SK-N-SH treated with all-trans-retinoic acid at 6 μM for 48 hours (cell line): ENCODE results near the gene STX12.

Experiments
- ATAC-seq: fragments of 200-7000 bp; cut with Tn5 transposase; 3 replicates; pipeline ENCODE4 v1.9.1; 2020; ENCODE audit warnings: mild to moderate bottlenecking, moderate library complexity
- ARNTL ChIP-seq: fragments of 450-650 bp; formaldehyde crosslinking; IDR thresholded peaks from 2 replicates; pipeline ENCODE4 v1.5.0; 2020; ENCODE audit warnings: low read depth, mild to moderate bottlenecking, moderate library complexity, borderline replicate concordance
- BACH2 ChIP-seq: fragments of 250-450 bp; sonication (Bioruptor Pico); IDR thresholded peaks from 2 replicates; pipeline ENCODE4 v1.9.0; 2021; ENCODE audit warnings: mild to moderate bottlenecking, borderline replicate concordance
- CREB5 ChIP-seq: fragments of 250-450 bp; sonication (Bioruptor Pico); IDR thresholded peaks from 2 replicates; pipeline ENCODE4 v1.5.1; 2020; ENCODE audit warnings: low read depth, mild to moderate bottlenecking, moderate library complexity
- CSDC2 ChIP-seq: fragments of 250-450 bp; sonication (Bioruptor Pico); IDR thresholded peaks from 2 replicates; pipeline ENCODE4 v1.5.0; 2020; ENCODE audit warnings: mild to moderate bottlenecking, moderate library complexity
- CSRNP3 ChIP-seq: fragments of 250-450 bp; sonication (Bioruptor Pico); IDR thresholded peaks from 2 replicates; pipeline ENCODE4 v1.5.1; 2021; ENCODE audit warnings: mild to moderate bottlenecking, moderate library complexity
- ESRRG ChIP-seq: fragments of 250-450 bp; sonication (Bioruptor Pico); IDR thresholded peaks from 2 replicates; pipeline ENCODE4 v1.6.1; 2021; ENCODE audit warnings: mild to moderate bottlenecking
- GLIS3 ChIP-seq: fragments of 250-450 bp; sonication (Bioruptor Pico); IDR thresholded peaks from 2 replicates; pipeline ENCODE4 v1.5.0; 2020; ENCODE audit warnings: mild to moderate bottlenecking, moderate library complexity
- ISL1 ChIP-seq: fragments of 250-450 bp; sonication (Bioruptor Pico); IDR thresholded peaks from 2 replicates; pipeline ENCODE4 v2.1.2; 2022; ENCODE audit warnings: mild to moderate bottlenecking, moderate library complexity
- OSR1 ChIP-seq: fragments of 250-450 bp; sonication (Bioruptor Pico); IDR thresholded peaks from 2 replicates; pipeline ENCODE4 v1.8.0; 2022; ENCODE audit warnings: moderate library complexity, mild to moderate bottlenecking, inconsistent platforms
- PATZ1 ChIP-seq: fragments of 250-450 bp; sonication (Bioruptor Pico); IDR thresholded peaks from 2 replicates; pipeline ENCODE4 v1.8.0; 2020; ENCODE audit warnings: mild to moderate bottlenecking, moderate library complexity, borderline replicate concordance
- POU6F1 ChIP-seq: fragments of 250-450 bp; sonication (Bioruptor Pico); IDR thresholded peaks from 2 replicates; pipeline ENCODE4 v1.8.0; 2021; ENCODE audit warnings: low read depth, mild to moderate bottlenecking, moderate library complexity, borderline replicate concordance
- PPARA ChIP-seq: fragments of 250-450 bp; sonication (Bioruptor Pico); IDR thresholded peaks from 2 replicates; pipeline ENCODE4 v1.5.0; 2020; ENCODE audit warnings: mild to moderate bottlenecking, borderline replicate concordance
- RARB ChIP-seq: fragments of 250-450 bp; sonication (Bioruptor Pico); IDR thresholded peaks from 2 replicates; pipeline ENCODE4 v1.8.0; 2021; ENCODE audit warnings: mild to moderate bottlenecking, moderate library complexity
- SNAI2 ChIP-seq: fragments of 250-450 bp; sonication (Bioruptor Pico); IDR thresholded peaks from 2 replicates; pipeline ENCODE4 v1.5.0; 2020; ENCODE audit warnings: mild to moderate bottlenecking, moderate library complexity
- TCF4 ChIP-seq: fragments of 250-450 bp; sonication (Bioruptor Pico); IDR thresholded peaks from 2 replicates; pipeline ENCODE4 v1.8.0; 2021; ENCODE audit warnings: mild to moderate bottlenecking, moderate library complexity, borderline replicate concordance
- TOX ChIP-seq: fragments of 250-450 bp; sonication (Bioruptor Pico); IDR thresholded peaks from 2 replicates; pipeline ENCODE4 v1.8.0; 2021; ENCODE audit warnings: mild to moderate bottlenecking, moderate library complexity, borderline replicate concordance
- TSHZ2 ChIP-seq: fragments of 250-450 bp; sonication (Bioruptor Pico); IDR thresholded peaks from 2 replicates; pipeline ENCODE4 v1.5.0; 2020; ENCODE audit warnings: mild to moderate bottlenecking, moderate library complexity
- ZC3H10 ChIP-seq: fragments of 250-450 bp; sonication (Bioruptor Pico); IDR thresholded peaks from 2 replicates; pipeline ENCODE4 v1.5.1; 2021; ENCODE audit warnings: mild to moderate bottlenecking, moderate library complexity
- ZFP3 ChIP-seq: fragments of 250-450 bp; sonication (Bioruptor Pico); IDR thresholded peaks from 2 replicates; pipeline ENCODE4 v1.5.0; 2020; ENCODE audit warnings: mild to moderate bottlenecking, moderate library complexity
- ZFP30 ChIP-seq: fragments of 450-650 bp; formaldehyde crosslinking; IDR thresholded peaks from 2 replicates; pipeline ENCODE4 v1.5.0; 2022; ENCODE audit warnings: mild to moderate bottlenecking, moderate library complexity
- ZNF565 ChIP-seq: fragments of 450-650 bp; formaldehyde crosslinking; conservative IDR thresholded peaks from 2 replicates; pipeline ENCODE4 v1.5.0; 2020; ENCODE audit warnings: low read depth, mild to moderate bottlenecking, moderate library complexity
- ZNF70 ChIP-seq: fragments of 450-650 bp; formaldehyde crosslinking; IDR thresholded peaks from 2 replicates; pipeline ENCODE4 v1.5.0; 2020; ENCODE audit warnings: mild to moderate bottlenecking, moderate library complexity
- ZNF8 ChIP-seq: fragments of 450-650 bp; formaldehyde crosslinking; IDR thresholded peaks from 2 replicates; pipeline ENCODE4 v1.5.0; 2020; ENCODE audit warnings: mild to moderate bottlenecking, moderate library complexity

The STX12 gene

GRCh38 chr1:27759236-27759635, 13.8 kb upstream of the STX12 start:
- TF ChIP-seq ZNF565 (CRISPR knock-in tag) (no peak), ZC3H10 (CRISPR knock-in tag) (no peak), ZNF70 (CRISPR knock-in tag) (no peak), TCF4 (peak; percentile 97), CREB5 (no peak), SNAI2 (CRISPR knock-in tag) (no peak), CSDC2 (CRISPR knock-in tag) (no peak), PATZ1 (CRISPR knock-in tag) (no peak), TOX (CRISPR knock-in tag) (no peak), ARNTL (CRISPR knock-in tag) (no peak), ZNF8 (0 out of 2 replicates have a peak, but pooled peaks have one; percentile 22), PPARA (CRISPR knock-in tag) (no peak), ZFP3 (CRISPR knock-in tag) (no peak), RARB (CRISPR knock-in tag) (no peak), CSRNP3 (CRISPR knock-in tag) (0 out of 2 replicates have a peak, but pooled peaks have one; percentile 29), OSR1 (no peak), TSHZ2 (CRISPR knock-in tag) (peak; percentile 72; the same call in 1 of the 2 replicates), ESRRG (no peak), BACH2 (CRISPR knock-in tag) (no peak), ISL1 (CRISPR knock-in tag) (peak; percentile 35; the same call in 1 of the 2 replicates), ZFP30 (CRISPR knock-in tag) (no peak), GLIS3 (CRISPR knock-in tag) (no peak), POU6F1 (CRISPR knock-in tag) (no peak)
- ATAC-seq = no peak

GRCh38 chr1:27760426-27760825, 12.6 kb upstream of the STX12 start:
- peak; percentile 53; the same call in 2 of the 3 replicates for ATAC-seq

More at GRCh38 chr1:27760426-27760825, 12.6 kb upstream of the STX12 start:
- TF ChIP-seq ZFP3 (CRISPR knock-in tag) (no peak), SNAI2 (CRISPR knock-in tag) (no peak), CSRNP3 (CRISPR knock-in tag) (no peak), PATZ1 (CRISPR knock-in tag) (no peak), ZNF8 (no peak), OSR1 (no peak), ARNTL (CRISPR knock-in tag) (no peak), ZC3H10 (CRISPR knock-in tag) (no peak), TCF4 (no peak), POU6F1 (CRISPR knock-in tag) (no peak), ZNF70 (CRISPR knock-in tag) (no peak), RARB (CRISPR knock-in tag) (no peak)
- TF ChIP-seq, all 23 proteins: peak for 0
